A673 (cell line): ENCODE measurements around the gene THSD4.
A peak's percentile ranks its signal among the peaks of the same experiment; 100 is the strongest.

Source experiments
- EZH2 ChIP-seq: fragments of 200-600 bp; sonication (generic); IDR thresholded peaks from 2 replicates; pipeline ENCODE4 v1.6.1; 2017; ENCODE audit warnings: borderline replicate concordance, low read depth, mild to moderate bottlenecking, mixed read lengths, antibody characterized with exemption, low read length; ENCODE audit not compliant: poor library complexity, severe bottlenecking
- TF ChIP-seq, protein P1 (sequence below): fragments of 300-800, 200-600 bp; sonication (generic); conservative IDR thresholded peaks from 2 replicates; pipeline ENCODE4 v1.5.1; 2017; ENCODE audit warnings: low read depth, mild to moderate bottlenecking, antibody characterized with exemption, low read length, moderate library complexity, mixed read lengths

DNA sequence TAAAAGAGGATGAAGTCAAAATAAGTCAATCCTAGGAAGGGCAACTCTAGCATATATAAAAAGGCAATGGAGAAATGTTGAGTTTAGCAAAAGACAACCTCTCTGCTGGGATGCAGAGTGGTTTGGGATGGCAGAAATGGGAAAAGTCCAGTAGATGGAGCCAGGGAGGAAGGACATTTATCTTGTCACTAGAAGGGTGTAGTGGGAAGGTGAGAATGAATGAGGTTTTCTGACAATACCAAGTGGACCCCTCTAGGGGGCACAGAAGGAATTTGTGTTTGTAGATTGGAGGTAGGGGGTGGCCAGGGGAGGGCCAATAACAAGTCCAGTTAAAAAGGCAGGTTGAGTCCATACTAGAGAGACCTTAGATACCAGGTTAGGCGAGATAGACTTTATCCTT lies 80.0 kb downstream of the THSD4 start:
- TF ChIP-seq, protein P1, sequence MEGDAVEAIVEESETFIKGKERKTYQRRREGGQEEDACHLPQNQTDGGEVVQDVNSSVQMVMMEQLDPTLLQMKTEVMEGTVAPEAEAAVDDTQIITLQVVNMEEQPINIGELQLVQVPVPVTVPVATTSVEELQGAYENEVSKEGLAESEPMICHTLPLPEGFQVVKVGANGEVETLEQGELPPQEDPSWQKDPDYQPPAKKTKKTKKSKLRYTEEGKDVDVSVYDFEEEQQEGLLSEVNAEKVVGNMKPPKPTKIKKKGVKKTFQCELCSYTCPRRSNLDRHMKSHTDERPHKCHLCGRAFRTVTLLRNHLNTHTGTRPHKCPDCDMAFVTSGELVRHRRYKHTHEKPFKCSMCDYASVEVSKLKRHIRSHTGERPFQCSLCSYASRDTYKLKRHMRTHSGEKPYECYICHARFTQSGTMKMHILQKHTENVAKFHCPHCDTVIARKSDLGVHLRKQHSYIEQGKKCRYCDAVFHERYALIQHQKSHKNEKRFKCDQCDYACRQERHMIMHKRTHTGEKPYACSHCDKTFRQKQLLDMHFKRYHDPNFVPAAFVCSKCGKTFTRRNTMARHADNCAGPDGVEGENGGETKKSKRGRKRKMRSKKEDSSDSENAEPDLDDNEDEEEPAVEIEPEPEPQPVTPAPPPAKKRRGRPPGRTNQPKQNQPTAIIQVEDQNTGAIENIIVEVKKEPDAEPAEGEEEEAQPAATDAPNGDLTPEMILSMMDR = peak; percentile 54
- no peak for TF ChIP-seq EZH2
